Gastrocnemius medialis (tissue), 4 donors: Measurements from ENCODE around the gene CD72.

Experiments
- POLR2A ChIP-seq, 2 donors: fragments of 450-650 bp; IDR thresholded peaks; one replicate each; pipeline ENCODE4 v1.6.1; 2017; ENCODE audit warnings: antibody characterized with exemption in 2 of 2, mild to moderate bottlenecking in 2 of 2, moderate library complexity in 2 of 2
- TF ChIP-seq, protein P1 (sequence below), 5 experiments: fragments of 450-650 bp in 3 of 5; fragments of 200-600 bp in 2 of 5; sonication (generic) in 2 of 5; IDR thresholded peaks in 4 of 5; conservative IDR thresholded peaks in 1 of 5; 1 replicate in 4 of 5; 2 replicates in 1 of 5; pipeline ENCODE4 v1.5.1; 2016 to 2019; ENCODE audit warnings: antibody characterized with exemption in 5 of 5, mild to moderate bottlenecking in 3 of 5, moderate library complexity in 3 of 5

- TF ChIP-seq, protein P1, sequence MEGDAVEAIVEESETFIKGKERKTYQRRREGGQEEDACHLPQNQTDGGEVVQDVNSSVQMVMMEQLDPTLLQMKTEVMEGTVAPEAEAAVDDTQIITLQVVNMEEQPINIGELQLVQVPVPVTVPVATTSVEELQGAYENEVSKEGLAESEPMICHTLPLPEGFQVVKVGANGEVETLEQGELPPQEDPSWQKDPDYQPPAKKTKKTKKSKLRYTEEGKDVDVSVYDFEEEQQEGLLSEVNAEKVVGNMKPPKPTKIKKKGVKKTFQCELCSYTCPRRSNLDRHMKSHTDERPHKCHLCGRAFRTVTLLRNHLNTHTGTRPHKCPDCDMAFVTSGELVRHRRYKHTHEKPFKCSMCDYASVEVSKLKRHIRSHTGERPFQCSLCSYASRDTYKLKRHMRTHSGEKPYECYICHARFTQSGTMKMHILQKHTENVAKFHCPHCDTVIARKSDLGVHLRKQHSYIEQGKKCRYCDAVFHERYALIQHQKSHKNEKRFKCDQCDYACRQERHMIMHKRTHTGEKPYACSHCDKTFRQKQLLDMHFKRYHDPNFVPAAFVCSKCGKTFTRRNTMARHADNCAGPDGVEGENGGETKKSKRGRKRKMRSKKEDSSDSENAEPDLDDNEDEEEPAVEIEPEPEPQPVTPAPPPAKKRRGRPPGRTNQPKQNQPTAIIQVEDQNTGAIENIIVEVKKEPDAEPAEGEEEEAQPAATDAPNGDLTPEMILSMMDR (IDR thresholded peaks at IDR 0.05 in 4 of 5, conservative IDR thresholded peaks at IDR 0.05 in 1 of 5), result no peak
- peak in 1 of 2 donors; percentile 16 for TF ChIP-seq POLR2A (IDR thresholded peaks at IDR 0.05)
Observed at GRCh38 chr9:35561468-35562261, 56.5 kb downstream of the CD72 start.
